Aorta (tissue), 5 donors: ENCODE measurements around the gene PAX4. TPM values are rescaled to one million over a fixed set of nuclear protein-coding genes. Genes with fewer than 3 reads are reported as not detected.
"Not testable (repeated sequence)": the region's sequence is repeated elsewhere in the genome, so short reads cannot be mapped to it uniquely, and the experiment has no call there.

Experiments
- ATAC-seq: fragments of 200-7000 bp; cut with Tn5 transposase; one replicate; pipeline ENCODE4 v1.9.1; 2022; ENCODE audit warnings: moderate library complexity; ENCODE audit not compliant: low FRiP score
- DNase-seq, 2 donors: peaks; one replicate each; pipeline ENCODE4 v3.0.0-alpha.2; 2020
- H3K27ac ChIP-seq, 2 donors: one replicate each; pipeline ENCODE4 v1.5.1; 2013; ENCODE audit warnings: low read length in 2 of 2, mild to moderate bottlenecking in 2 of 2, moderate library complexity in 2 of 2, control low read depth in 1 of 2, inconsistent platforms in 1 of 2, low read depth in 1 of 2
- H3K27me3 ChIP-seq, 2 donors: one replicate each; pipeline ENCODE4 v1.6.1; 2013; ENCODE audit warnings: control low read depth in 1 of 2, low read length in 1 of 2, mild to moderate bottlenecking in 1 of 2, moderate library complexity in 1 of 2; ENCODE audit not compliant: insufficient read depth in 2 of 2, control insufficient read depth in 1 of 2
- H3K36me3 ChIP-seq, 2 donors: one replicate each; pipeline ENCODE4 v1.6.1; 2013; ENCODE audit warnings: control low read depth in 1 of 2, low read length in 1 of 2, mild to moderate bottlenecking in 1 of 2; ENCODE audit not compliant: insufficient read depth in 2 of 2, control insufficient read depth in 1 of 2
- H3K4me1 ChIP-seq, 2 donors: one replicate each; pipeline ENCODE4 v1.6.1; 2013; ENCODE audit warnings: low read length in 2 of 2, control low read depth in 1 of 2, mild to moderate bottlenecking in 1 of 2, moderate library complexity in 1 of 2; ENCODE audit not compliant: insufficient read depth in 2 of 2, control insufficient read depth in 1 of 2
- H3K4me3 ChIP-seq, 2 donors: one replicate each; pipeline ENCODE4 v1.5.1; 2013; ENCODE audit warnings: low read length in 2 of 2, control low read depth in 1 of 2, mild to moderate bottlenecking in 1 of 2
- H3K9me3 ChIP-seq: one replicate; pipeline ENCODE4 v1.6.1; 2013; ENCODE audit warnings: mild to moderate bottlenecking, low read length; ENCODE audit not compliant: control insufficient read depth
- WGBS, 2 donors: extraction: QIAGEN DNeasy Blood & Tissue Kit; methylation state at CpG; one replicate each; pipeline ENCODE4 v1.1.7; 2013; 5-methylcytosine and 5-hydroxymethylcytosine counted together
- intact Hi-C, 2 donors: fragments of 100-400 bp; cut with DNase I; formaldehyde crosslinking; loops; one replicate each; pipeline versions ENCODE4 v1.14.2 to v1.15.0; 2022
- polyA plus RNA-seq, 2 donors: library from polyadenylated mRNA; stranded (reverse); fragments of 200-250 nt; gene quantifications; one replicate each; pipeline ENCODE4 v1.2.3, GENCODE V29; 2013
- total RNA-seq, 2 donors: library from RNA; stranded (reverse); fragmentation: NEBNext Ultra II Directional; extraction: Animal tissue kit (Norgen Biotek cat#: 25700); gene quantifications; one replicate each; pipeline ENCODE4 v1.2.1, GENCODE V29; 2021
- donor health status: healthy with polysubstance abuse.
- donor health status: Bipolar disorder and iron deficiency.
- donor health status: DM: no; HTN: no; CAD: no.
- donor health status: DM: no; HTN: no; CAD: no.
- donor health status: DM: yes; HTN: yes; CAD: no.

Gene PAX4
- total and polyA plus RNA-seq, 4 donors: not detected

DNA sequence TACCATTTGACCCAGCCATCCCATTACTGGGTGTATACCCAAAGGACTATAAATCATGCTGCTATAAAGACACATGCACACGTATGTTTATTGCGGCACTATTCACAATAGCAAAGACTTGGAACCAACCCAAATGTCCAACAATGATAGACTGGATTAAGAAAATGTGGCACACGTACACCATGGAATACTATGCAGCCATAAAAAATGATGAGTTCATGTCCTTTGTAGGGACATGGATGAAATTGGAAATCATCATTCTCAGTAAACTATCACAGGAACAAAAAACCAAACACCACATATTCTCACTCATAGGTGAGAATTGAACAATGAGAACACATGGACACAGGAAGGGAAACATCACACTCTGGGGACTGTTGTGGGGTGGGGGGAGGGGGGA, 49.9 kb downstream of the PAX4 start:
- no CpG with 5 or more reads among the region's 3 CpGs for WGBS, 2 donors
- H3K27ac ChIP-seq, H3K36me3 ChIP-seq, H3K4me3 ChIP-seq, H3K27me3 ChIP-seq, intact Hi-C loops, DNase-seq, H3K9me3 ChIP-seq, ATAC-seq, H3K4me1 ChIP-seq: not testable (repeated sequence)

DNA sequence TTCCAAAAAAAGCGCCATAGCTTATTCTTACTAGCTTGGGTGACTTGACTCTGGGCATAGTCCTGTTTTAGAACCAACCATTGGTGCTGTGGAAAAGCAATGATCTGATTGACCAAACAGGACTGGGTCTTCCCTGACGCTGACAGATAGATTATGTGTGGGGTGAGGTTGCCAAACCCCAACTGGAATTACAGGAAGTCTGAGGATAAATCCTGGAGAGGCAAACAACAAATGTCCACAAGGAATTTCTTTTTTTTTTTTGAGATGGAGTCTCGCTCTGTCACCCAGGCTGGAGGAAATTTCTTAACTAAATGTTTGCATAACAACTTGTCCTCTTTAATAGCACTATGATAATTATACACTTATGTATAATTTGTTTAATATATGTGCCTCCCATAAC, 51.7 kb downstream of the PAX4 start:
- H3K9me3 ChIP-seq: peaks cover 2% of the 10 kb centered on the region
- H3K36me3 ChIP-seq: no peaks in the 10 kb centered on the region
- no peaks in the 10 kb centered on the region for H3K4me1 ChIP-seq
- H3K4me3 ChIP-seq: no peak overlapping the region
- intact Hi-C loops: no loop called here
- ATAC-seq (no peak), DNase-seq (no peak)
- no peaks in the 10 kb centered on the region for H3K27me3 ChIP-seq
- WGBS, 2 donors: 78 to 81% methylated on average over 3 of the region's 3 CpGs
- H3K27ac ChIP-seq: no peak overlapping the region

Other genes starting within 250 kb of the PAX4 start
- gene ZNF800, start 225.4 kb downstream of the PAX4 start, total RNA-seq: 10 to 100 TPM; 39.5 to 46.8 TPM
- 1 to 10 TPM; 3.4 to 8.1 TPM for gene ZNF800, start 225.4 kb downstream of the PAX4 start, polyA plus RNA-seq
- gene GCC1, start 32.5 kb downstream of the PAX4 start, total RNA-seq: 10 to 100 TPM; 13.1 to 13.6 TPM
- 1 to 10 TPM; 5.5 to 7.3 TPM for gene GCC1, start 32.5 kb downstream of the PAX4 start, polyA plus RNA-seq
- gene ARF5, start 29.7 kb downstream of the PAX4 start, total RNA-seq: 10 to 100 TPM; 91.6 to 92.9 TPM
- gene ARF5, start 29.7 kb downstream of the PAX4 start, polyA plus RNA-seq: 100 to 1,000 TPM; 158 to 171 TPM
- gene FSCN3, start 24.4 kb downstream of the PAX4 start, total RNA-seq: 1 to 10 TPM; 1.0 to 1.6 TPM
- not detected for gene FSCN3, start 24.4 kb downstream of the PAX4 start, polyA plus RNA-seq
- 100 to 1,000 TPM; 136 to 150 TPM for gene SND1, start 34.1 kb upstream of the PAX4 start, total RNA-seq
- 10 to 100 TPM; 50.3 to 73.2 TPM for gene SND1, start 34.1 kb upstream of the PAX4 start, polyA plus RNA-seq